ENCODE measurements around the gene CDCA3.

CDCA3 gene

GRCh38 chr12:6832125-6832524 lies 19.0 kb downstream of the CDCA3 start:
- DNase-seq (ENCODE audit: low spot score) = no peak

- no peak for DNase-seq (ENCODE audit: low spot score)
Measured at GRCh38 chr12:6831450-6831995, 19.6 kb downstream of the CDCA3 start.

DNA sequence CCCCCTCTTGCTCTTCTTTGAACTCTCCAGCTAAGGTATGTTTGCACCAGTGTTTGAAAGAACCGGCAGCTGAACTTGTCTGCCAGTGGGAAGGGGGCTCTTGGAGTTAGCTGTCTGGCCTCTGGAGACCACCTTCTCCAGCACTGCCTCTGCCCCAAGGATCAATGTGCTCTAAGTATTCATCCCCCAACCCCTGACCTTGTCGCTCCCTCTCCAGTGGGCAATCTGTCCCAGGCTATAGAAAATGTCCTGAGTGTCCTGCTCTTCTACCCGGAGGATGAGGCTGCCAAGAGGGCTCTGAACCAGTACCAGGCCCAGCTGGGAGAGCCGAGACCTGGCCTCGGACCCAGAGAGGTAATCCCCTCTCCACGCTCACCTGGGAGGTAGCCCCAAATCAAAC lies 20.1 kb downstream of the CDCA3 start:
- DNase-seq (ENCODE audit: low spot score) = no peak

- no peak for DNase-seq (ENCODE audit: low spot score)
Measured at GRCh38 chr12:6830286-6830890, 20.7 kb downstream of the CDCA3 start.

GRCh38 chr12:6829536-6830220 lies 21.4 kb downstream of the CDCA3 start:
- DNase-seq (ENCODE audit: low spot score) = no peak

- DNase-seq (ENCODE audit: low spot score) = no peak
Measured at GRCh38 chr12:6828781-6829535, 22.1 kb downstream of the CDCA3 start.

DNA sequence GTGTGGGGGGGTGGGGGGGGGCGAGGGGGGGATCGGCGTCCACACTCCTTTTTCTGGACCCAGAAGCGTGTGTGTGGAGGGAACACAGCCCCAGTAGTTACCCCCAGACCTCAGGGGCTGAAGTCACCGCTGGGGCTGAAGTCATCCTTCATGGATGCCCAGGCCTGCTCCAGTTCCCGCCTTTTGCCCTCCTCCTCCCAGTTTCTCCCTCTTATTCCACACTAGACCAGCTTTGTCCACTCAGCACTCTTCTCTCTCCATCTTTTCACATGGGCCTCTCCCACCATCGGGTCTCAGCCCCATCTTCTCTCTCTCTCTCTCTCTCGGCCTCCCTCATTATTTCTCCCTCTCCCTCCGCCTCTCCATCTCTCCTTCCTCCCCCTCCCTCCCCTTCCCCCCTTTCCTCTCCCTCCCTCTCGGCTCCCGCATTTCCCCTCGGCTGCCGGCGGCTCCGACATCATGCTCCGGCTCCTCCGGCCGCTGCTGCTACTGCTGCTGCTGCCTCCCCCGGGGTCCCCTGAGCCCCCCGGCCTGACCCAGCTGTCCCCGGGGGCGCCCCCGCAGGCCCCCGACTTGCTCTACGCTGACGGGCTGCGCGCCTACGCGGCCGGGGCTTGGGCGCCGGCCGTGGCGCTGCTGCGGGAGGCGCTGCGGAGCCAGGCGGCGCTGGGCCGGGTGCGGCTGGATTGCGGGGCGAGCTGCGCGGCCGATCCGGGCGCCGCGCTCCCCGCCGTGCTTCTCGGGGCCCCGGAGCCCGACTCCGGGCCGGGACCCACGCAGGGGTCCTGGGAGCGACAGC lies 22.9 kb downstream of the CDCA3 start, which contains the start of gene P3H3:
Gene P3H3, plus strand, starts transcription at position 426 of the 799 bp plus-strand sequence. Its CDS starts 34 bp downstream, at position 460.
- DNase-seq (ENCODE audit: low spot score) = no peak

DNA sequence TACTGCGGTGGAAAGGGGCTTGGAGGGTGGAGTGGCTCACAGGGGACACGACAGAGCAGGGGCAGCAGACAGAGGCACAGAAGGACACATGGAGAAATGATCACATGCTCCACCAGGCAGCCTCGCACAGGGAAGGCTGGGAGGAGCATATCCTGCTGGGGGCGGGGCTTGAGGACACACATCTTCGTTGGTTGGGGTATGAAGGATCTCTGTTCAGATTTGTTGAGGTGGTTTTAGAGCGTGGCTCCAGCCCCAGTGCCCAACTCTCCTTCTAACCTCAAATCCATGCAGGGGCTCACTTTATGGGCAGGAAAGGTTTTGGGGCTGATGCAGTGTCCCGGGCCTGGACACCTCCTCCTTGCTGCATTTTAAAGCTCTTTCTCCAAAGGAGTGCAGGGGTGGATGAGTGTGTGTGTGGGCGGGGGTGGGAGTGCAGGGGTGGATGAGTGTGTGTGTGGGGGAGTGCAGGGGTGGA lies 23.6 kb downstream of the CDCA3 start:
- no peak for DNase-seq (ENCODE audit: low spot score)

DNA sequence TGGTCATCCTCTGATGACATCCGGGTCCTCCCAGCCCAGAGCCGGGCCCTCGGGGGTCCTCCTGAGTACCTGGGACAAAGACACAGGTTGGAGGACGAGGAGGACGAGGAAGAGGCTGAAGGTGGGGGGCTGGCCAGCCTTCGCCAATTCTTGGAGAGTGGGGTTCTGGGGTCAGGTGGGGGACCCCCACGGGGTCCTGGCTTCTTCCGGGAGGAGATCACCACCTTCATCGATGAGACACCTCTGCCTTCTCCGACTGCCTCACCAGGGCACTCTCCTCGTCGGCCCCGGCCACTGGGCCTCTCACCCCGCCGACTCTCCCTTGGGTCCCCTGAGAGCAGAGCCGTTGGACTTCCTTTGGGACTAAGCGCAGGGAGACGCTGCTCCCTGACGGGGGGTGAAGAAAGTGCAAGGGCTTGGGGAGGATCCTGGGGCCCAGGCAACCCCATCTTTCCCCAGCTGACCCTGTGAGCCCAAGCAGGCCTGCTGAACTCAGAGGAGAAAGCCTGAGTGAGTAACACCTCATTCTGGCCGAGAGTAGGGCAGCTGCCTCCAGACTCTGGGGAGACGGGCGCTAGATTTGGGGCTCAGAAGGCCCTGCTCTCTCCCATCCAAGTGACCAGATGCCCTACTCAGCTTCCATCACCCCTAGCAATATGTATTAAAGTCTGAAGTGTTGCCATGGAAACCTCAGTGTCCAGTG lies 24.2 kb downstream of the CDCA3 start:
- no peak for DNase-seq (ENCODE audit: low spot score)

GRCh38 chr12:6826125-6826733 lies 24.9 kb downstream of the CDCA3 start:
- DNase-seq (ENCODE audit: low spot score) = no peak

DNA sequence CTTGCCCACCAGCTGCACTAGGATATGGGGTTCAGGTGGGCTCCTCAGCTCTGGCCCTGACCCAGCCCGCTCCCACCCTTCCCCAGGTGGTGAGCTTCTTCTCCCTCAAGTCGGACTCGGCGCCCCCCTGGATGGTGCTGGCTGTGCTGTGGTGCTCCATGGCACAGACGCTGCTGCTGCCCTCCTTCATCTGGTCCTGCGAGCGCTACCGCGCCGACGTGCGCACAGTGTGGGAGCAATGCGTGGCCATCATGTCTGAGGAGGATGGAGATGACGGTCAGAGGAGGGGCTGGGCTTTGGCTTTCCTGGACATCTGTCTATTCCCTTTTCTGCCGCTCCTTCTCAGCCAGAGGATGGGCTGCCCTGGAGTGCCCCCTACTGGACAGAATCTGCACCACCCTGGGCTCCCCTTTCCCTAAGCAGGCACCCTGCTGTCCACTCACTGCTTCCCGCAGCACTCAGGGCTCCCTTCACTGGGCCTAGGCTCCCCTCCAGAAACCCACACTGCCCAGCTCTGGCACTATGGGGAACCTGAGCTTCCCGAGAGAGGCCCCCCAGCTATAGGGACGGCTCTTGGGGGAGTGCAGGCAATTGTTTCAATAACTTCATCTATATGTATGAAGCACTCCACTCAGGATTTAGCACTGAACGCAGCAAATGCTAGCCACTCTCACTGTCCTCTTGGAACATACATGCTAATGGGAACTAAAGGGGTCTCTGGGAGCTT lies 25.5 kb downstream of the CDCA3 start:
- peak; percentile 79 for DNase-seq (ENCODE audit: low spot score)

- DNase-seq (ENCODE audit: low spot score) = no peak
Measured at GRCh38 chr12:6824901-6825381, 26.1 kb downstream of the CDCA3 start.

- no peak for DNase-seq (ENCODE audit: low spot score)
Measured at GRCh38 chr12:6824085-6824775, 26.9 kb downstream of the CDCA3 start.

DNA sequence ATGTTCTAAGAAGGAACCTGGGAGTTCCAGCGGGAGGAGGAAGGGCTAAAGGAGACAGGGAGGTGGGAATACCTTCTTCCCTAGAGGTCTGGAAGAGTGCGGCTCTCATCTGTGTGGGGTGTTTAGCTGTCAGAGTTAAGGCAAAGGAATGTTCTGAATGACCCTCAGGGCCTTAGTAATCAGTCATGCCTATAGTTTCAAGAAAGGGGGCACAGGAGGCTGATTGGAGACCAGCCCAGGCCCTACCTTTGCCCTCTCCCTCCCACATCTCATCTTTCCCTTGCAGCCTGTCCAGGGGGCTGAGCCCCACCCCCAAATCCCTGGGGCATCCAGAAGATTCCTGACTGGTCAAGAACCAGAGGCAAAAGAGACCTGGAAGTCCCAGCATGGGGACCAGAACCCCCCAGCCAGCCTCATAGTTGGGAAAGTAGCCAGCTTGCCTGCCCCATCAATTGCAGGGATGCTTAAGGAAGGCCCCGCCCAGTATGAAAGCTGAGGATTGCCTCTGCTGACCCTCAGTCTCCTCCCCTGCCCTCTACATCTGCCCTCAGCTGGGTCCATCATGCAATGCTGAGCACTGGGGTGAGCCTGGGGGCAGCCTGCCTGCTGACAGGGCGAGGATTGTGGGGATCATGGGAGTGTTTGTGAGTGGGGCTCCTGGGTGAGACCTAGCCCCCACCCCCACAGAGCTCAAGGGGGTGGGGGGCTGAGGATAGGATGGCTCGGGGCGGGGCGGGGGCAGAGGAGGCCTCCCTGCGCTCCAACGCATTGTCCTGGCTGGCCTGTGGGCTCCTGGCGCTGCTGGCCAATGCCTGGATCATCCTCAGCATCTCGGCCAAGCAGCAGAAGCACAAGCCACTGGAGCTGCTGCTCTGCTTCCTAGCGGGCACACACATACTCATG lies 27.7 kb downstream of the CDCA3 start:
- no peak for DNase-seq (ENCODE audit: low spot score)

DNA sequence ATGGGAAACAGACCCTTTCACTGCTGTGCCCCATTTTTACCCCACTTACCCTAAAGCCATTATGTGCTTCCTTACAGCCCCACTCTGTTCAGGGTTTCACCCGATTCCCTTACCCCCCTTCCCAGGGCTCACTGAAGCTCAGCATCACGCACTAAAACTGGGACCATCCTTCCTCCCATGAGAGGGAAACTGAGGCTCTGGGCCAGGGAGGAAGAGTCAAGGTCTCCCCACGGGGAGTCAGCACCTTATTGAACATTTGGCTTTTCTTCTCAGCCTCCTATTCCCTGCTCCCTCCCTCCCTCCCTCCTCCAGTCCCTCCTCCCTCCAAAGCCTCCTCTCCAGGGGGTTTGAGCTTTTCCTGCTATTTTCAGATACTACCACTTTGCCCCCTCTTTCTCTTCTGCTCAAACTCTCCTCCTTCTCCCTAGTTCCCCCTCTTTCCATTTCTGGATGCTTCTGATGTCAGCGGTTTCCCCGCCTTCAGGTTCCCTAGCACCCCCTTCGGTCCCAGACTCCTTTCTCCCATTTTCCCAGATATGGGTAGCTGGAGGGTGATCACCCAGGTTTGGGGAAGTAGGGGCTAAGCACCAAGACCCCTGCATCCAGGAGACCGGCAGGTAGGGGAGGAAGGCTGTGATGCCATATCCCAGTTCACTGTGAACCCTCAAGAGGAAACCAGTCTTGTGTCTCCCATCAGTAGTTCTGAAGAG lies 28.5 kb downstream of the CDCA3 start:
- DNase-seq (ENCODE audit: low spot score) = no peak

DNA sequence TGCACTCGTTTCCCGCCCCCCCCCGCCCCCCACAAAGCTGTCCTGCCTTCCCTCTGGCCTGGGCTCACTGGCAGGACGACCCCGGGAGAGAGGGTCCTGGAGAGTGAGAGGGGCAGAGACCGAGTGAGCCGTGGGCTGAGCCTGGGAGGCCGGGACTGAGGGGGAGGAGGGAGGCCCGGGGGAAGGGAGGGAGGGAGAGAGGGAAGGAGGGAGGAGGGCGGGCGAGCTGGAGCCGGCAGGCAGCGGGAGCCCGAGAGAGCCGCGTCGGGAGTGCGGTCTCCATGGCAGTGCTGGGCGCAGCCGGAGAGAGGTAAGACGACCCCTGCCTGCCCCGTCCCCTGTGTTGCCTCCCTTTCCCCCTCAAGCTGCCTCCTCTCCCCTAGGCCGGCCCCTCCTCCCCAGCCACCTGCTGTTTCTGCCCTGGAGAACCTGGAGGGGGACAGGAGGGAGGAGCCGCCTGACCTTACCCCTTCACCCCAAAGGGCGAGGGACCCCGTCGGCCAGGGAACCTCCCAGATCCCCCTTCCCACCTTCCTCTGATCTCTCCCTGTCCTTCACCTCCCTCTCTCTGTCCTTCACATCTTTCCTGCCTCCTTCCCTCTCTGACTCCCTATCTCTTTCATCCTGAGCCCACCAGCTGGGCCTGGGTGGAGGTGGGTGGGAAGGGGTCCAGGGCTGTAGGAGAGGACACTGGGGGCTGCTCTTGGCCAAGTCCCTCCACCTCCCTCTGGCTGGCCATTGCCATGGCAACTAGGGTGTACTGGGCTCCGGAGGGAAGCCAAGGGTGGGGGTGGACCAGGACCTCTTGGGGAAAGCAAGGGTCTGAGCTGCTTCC lies 29.3 kb downstream of the CDCA3 start, which contains the start of gene GPR162:
Gene GPR162, plus strand, starts transcription at position 231 of the 835 bp plus-strand sequence. CDS start 2,078 bp downstream, outside the sequence.
- DNase-seq (ENCODE audit: low spot score) = no peak

Data from CD4-positive, alpha-beta T cell treated with Interleukin-6 at 100 ng/mL for 8 hours (primary cell).